ENCODE results near the gene SOBP.

The SOBP gene

GRCh38 chr6:107638493-107638892, 148.6 kb downstream of the SOBP start:
- Histone ChIP-seq H3K27me3 (no peaks in the 10 kb centered on the region), H3K4me1 (no peaks in the 10 kb centered on the region)

GRCh38 chr6:107639511-107639910, 149.6 kb downstream of the SOBP start:
- no peaks in the 10 kb centered on the region for H3K27me3 ChIP-seq

More at GRCh38 chr6:107638493-107638892, 148.6 kb downstream of the SOBP start:
- Histone ChIP-seq H3K4me3 (ENCODE audit: low read depth, low read length) (no peak overlapping the region), H3K9me3 (no peaks in the 10 kb centered on the region), H3K36me3 (peaks cover 21% of the 10 kb centered on the region)
- no peak for DNase-seq
- no peak for TF ChIP-seq CTCF (IDR thresholded peaks at IDR 0.05; ENCODE audit: low read depth, low read length)

GRCh38 chr6:107641071-107641470, 151.2 kb downstream of the SOBP start:
- no peaks in the 10 kb centered on the region; the same call in 1 of the 2 replicates for H3K4me1 ChIP-seq
- no peak for TF ChIP-seq CTCF (IDR thresholded peaks at IDR 0.05; ENCODE audit: low read depth, low read length)
- H3K27me3 ChIP-seq = no peaks in the 10 kb centered on the region
- no peak overlapping the region for H3K4me3 ChIP-seq (ENCODE audit: low read depth, low read length)
- no peak for DNase-seq
- peaks cover 7% of the 10 kb centered on the region for H3K36me3 ChIP-seq
- H3K9me3 ChIP-seq = no peaks in the 10 kb centered on the region

More at GRCh38 chr6:107639511-107639910, 149.6 kb downstream of the SOBP start:
- no peak for DNase-seq
- peaks cover 17% of the 10 kb centered on the region for H3K36me3 ChIP-seq
- TF ChIP-seq CTCF (IDR thresholded peaks at IDR 0.05; ENCODE audit: low read depth, low read length) = no peak
- H3K9me3 ChIP-seq = no peaks in the 10 kb centered on the region
- no peaks in the 10 kb centered on the region for H3K4me1 ChIP-seq
- H3K4me3 ChIP-seq (ENCODE audit: low read depth, low read length) = no peak overlapping the region

GRCh38 chr6:107641500-107641941, 151.6 kb downstream of the SOBP start:
- no peak for TF ChIP-seq CTCF (IDR thresholded peaks at IDR 0.05; ENCODE audit: low read depth, low read length)
- Histone ChIP-seq H3K36me3 (peaks cover 2% of the 10 kb centered on the region), H3K9me3 (no peaks in the 10 kb centered on the region), H3K27me3 (no peaks in the 10 kb centered on the region), H3K4me1 (no peaks in the 10 kb centered on the region; the same call in 1 of the 2 replicates), H3K4me3 (ENCODE audit: low read depth, low read length) (no peak overlapping the region)
- DNase-seq = no peak

- no peaks in the 10 kb centered on the region for H3K9me3 ChIP-seq
- H3K27me3 ChIP-seq = no peaks in the 10 kb centered on the region
- no peak for TF ChIP-seq CTCF (IDR thresholded peaks at IDR 0.05; ENCODE audit: low read depth, low read length)
- H3K36me3 ChIP-seq = no peaks in the 10 kb centered on the region
- H3K4me3 ChIP-seq (ENCODE audit: low read depth, low read length) = no peak overlapping the region
- no peaks in the 10 kb centered on the region; the same call in 1 of the 2 replicates for H3K4me1 ChIP-seq
- no peak for DNase-seq
Measured at GRCh38 chr6:107642095-107642860, 152.4 kb downstream of the SOBP start.

- DNase-seq = no peak
- Histone ChIP-seq H3K4me1 (no peaks in the 10 kb centered on the region; the same call in 1 of the 2 replicates), H3K4me3 (ENCODE audit: low read depth, low read length) (no peak overlapping the region), H3K36me3 (no peaks in the 10 kb centered on the region; the same call in 1 of the 2 replicates), H3K9me3 (no peaks in the 10 kb centered on the region), H3K27me3 (no peaks in the 10 kb centered on the region)
- no peak for TF ChIP-seq CTCF (IDR thresholded peaks at IDR 0.05; ENCODE audit: low read depth, low read length)
Measured at GRCh38 chr6:107642861-107643328, 153.0 kb downstream of the SOBP start.
